NT2/D1 (cell line): ENCODE results near the gene C1orf226.

Source experiments
- YY1 ChIP-seq: IDR thresholded peaks from 2 replicates; pipeline ENCODE4 v1.6.1; 2011; ENCODE audit not compliant: insufficient read length, insufficient read depth
- ZNF274 ChIP-seq: IDR thresholded peaks from 2 replicates; pipeline ENCODE4 v1.6.1; 2011; ENCODE audit warnings: mild to moderate bottlenecking, low read depth, low read length

- TF ChIP-seq YY1: no peak
- TF ChIP-seq ZNF274: no peak
These were observed 20.2 kb upstream of the C1orf226 start for GRCh38 chr1:162361349-162361748.
